ENCODE results near the gene FOXJ1.

Gene FOXJ1

GRCh38 chr17:76146053-76146851, 5.2 kb upstream of the FOXJ1 start:
- H3K79me2 ChIP-seq (ENCODE audit: insufficient read depth, low read depth): no peaks in the 10 kb centered on the region
- no peak overlapping the region for H3K4me2 ChIP-seq
- H3K4me1 ChIP-seq (ENCODE audit: low read depth, poor library complexity, severe bottlenecking): no peaks in the 10 kb centered on the region
- H3K9ac ChIP-seq: no peak overlapping the region
- no peaks in the 10 kb centered on the region for H3K27me3 ChIP-seq (ENCODE audit: insufficient read depth, low read depth)
- TF ChIP-seq, protein P1, sequence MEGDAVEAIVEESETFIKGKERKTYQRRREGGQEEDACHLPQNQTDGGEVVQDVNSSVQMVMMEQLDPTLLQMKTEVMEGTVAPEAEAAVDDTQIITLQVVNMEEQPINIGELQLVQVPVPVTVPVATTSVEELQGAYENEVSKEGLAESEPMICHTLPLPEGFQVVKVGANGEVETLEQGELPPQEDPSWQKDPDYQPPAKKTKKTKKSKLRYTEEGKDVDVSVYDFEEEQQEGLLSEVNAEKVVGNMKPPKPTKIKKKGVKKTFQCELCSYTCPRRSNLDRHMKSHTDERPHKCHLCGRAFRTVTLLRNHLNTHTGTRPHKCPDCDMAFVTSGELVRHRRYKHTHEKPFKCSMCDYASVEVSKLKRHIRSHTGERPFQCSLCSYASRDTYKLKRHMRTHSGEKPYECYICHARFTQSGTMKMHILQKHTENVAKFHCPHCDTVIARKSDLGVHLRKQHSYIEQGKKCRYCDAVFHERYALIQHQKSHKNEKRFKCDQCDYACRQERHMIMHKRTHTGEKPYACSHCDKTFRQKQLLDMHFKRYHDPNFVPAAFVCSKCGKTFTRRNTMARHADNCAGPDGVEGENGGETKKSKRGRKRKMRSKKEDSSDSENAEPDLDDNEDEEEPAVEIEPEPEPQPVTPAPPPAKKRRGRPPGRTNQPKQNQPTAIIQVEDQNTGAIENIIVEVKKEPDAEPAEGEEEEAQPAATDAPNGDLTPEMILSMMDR (conservative IDR thresholded peaks at IDR 0.05; ENCODE audit: low read depth, low read length): no peak
- H2AFZ ChIP-seq (ENCODE audit: low read depth): no peak overlapping the region
- H3K4me3 ChIP-seq (IDR thresholded peaks at IDR 0.05; ENCODE audit: insufficient read depth, low read depth, low read length): no peak overlapping the region
- no peak overlapping the region for H3K27ac ChIP-seq
- no peaks in the 10 kb centered on the region for H3K36me3 ChIP-seq (ENCODE audit: insufficient read depth)
- no peaks in the 10 kb centered on the region for H4K20me1 ChIP-seq (ENCODE audit: insufficient read depth)

GRCh38 chr17:76145231-76146052, 4.4 kb upstream of the FOXJ1 start:
- H3K4me2 ChIP-seq: no peak overlapping the region
- no peaks in the 10 kb centered on the region for H4K20me1 ChIP-seq (ENCODE audit: insufficient read depth)
- H3K9ac ChIP-seq: no peak overlapping the region
- no peak overlapping the region for H3K27ac ChIP-seq
- no peaks in the 10 kb centered on the region; the same call in 1 of the 2 replicates for H3K27me3 ChIP-seq (ENCODE audit: insufficient read depth, low read depth)
- H3K4me3 ChIP-seq (IDR thresholded peaks at IDR 0.05; ENCODE audit: insufficient read depth, low read depth, low read length): no peak overlapping the region
- TF ChIP-seq, protein P1 (conservative IDR thresholded peaks at IDR 0.05; ENCODE audit: low read depth, low read length): no peak
- no peaks in the 10 kb centered on the region for H3K79me2 ChIP-seq (ENCODE audit: insufficient read depth, low read depth)
- no peaks in the 10 kb centered on the region for H3K4me1 ChIP-seq (ENCODE audit: low read depth, poor library complexity, severe bottlenecking)
- H3K36me3 ChIP-seq (ENCODE audit: insufficient read depth): no peaks in the 10 kb centered on the region
- H2AFZ ChIP-seq (ENCODE audit: low read depth): no peak overlapping the region

DNA sequence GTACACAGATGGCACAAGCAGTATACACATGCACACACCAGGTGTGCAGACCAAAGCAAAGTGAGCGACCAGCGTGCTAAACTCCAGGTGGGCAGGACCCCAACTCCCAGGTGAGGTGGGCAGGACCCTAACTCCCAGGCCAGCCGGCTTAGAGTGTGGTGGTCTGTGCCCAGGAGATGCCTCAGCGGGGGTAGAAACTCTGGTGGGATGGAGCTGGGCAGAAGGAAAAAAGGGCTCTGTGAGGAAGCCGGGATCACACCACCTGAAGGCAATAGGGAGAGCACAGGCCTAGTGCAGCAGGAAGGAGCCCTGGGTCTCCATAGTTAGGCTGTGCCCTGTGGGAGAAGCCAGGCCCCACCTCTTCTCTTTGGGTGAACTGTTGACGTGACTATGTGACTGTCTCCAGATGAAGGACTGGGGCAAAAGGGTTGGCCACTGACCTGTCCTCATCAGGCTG, 1.6 kb upstream of the FOXJ1 start:
- no peaks in the 10 kb centered on the region for H3K36me3 ChIP-seq (ENCODE audit: insufficient read depth)
- H3K27me3 ChIP-seq (ENCODE audit: insufficient read depth, low read depth): peaks cover 6% of the 10 kb centered on the region; the same call in 1 of the 2 replicates
- TF ChIP-seq, protein P1 (conservative IDR thresholded peaks at IDR 0.05; ENCODE audit: low read depth, low read length): no peak
- no peaks in the 10 kb centered on the region for H3K4me1 ChIP-seq (ENCODE audit: low read depth, poor library complexity, severe bottlenecking)
- H3K9ac ChIP-seq: no peak overlapping the region
- no peak overlapping the region for H3K4me3 ChIP-seq (IDR thresholded peaks at IDR 0.05; ENCODE audit: insufficient read depth, low read depth, low read length)
- no peaks in the 10 kb centered on the region for H3K79me2 ChIP-seq (ENCODE audit: insufficient read depth, low read depth)
- no peak overlapping the region for H2AFZ ChIP-seq (ENCODE audit: low read depth)
- H3K4me2 ChIP-seq: no peak overlapping the region
- no peaks in the 10 kb centered on the region for H4K20me1 ChIP-seq (ENCODE audit: insufficient read depth)
- H3K27ac ChIP-seq: no peak overlapping the region

DNA sequence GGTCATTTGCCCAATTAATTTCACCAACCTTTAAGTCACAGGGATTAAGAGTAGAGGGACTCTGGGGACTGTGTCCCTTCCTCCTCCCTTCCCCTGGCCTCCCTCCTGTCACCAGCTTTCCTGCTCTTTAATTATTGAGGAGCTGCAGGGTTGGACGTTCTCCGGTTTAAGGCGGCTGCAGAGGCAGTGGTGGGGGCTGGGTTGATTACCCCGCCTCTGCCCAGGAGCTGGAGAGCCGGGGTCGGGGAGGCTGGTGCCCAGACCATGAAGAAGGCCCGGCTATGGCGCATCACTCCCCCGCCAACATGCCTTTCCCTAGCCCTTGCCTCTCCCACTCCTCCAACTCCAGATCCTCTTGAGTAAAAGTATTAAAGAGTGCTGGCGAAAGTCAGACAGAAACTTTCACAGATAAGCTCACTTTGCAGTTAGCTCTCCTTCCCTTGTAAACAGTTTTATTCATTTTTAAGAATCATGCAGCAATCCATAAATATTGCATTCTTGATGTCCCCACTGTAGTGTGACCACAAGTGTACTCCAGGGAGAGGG, 1.1 kb upstream of the FOXJ1 start:
- Histone ChIP-seq H3K4me2 (no peak overlapping the region), H3K79me2 (ENCODE audit: insufficient read depth, low read depth) (no peaks in the 10 kb centered on the region), H3K36me3 (ENCODE audit: insufficient read depth) (no peaks in the 10 kb centered on the region), H3K4me1 (ENCODE audit: low read depth, poor library complexity, severe bottlenecking) (no peaks in the 10 kb centered on the region), H2AFZ (ENCODE audit: low read depth) (no peak overlapping the region), H4K20me1 (ENCODE audit: insufficient read depth) (no peaks in the 10 kb centered on the region), H3K27me3 (ENCODE audit: insufficient read depth, low read depth) (peaks cover 6% of the 10 kb centered on the region; the same call in 1 of the 2 replicates), H3K27ac (no peak overlapping the region), H3K4me3 (IDR thresholded peaks at IDR 0.05; ENCODE audit: insufficient read depth, low read depth, low read length) (no peak overlapping the region), H3K9ac (no peak overlapping the region)
- TF ChIP-seq, protein P1 (conservative IDR thresholded peaks at IDR 0.05; ENCODE audit: low read depth, low read length): no peak
